ENCODE measurements around the gene CSGALNACT2. TPM values are rescaled to one million over a fixed set of nuclear protein-coding genes. Genes with fewer than 3 reads are reported as not detected.

CSGALNACT2 gene
- total and polyA plus RNA-seq, 2 experiments from 2014 or later, result 7.7 to 13.9 TPM

DNA sequence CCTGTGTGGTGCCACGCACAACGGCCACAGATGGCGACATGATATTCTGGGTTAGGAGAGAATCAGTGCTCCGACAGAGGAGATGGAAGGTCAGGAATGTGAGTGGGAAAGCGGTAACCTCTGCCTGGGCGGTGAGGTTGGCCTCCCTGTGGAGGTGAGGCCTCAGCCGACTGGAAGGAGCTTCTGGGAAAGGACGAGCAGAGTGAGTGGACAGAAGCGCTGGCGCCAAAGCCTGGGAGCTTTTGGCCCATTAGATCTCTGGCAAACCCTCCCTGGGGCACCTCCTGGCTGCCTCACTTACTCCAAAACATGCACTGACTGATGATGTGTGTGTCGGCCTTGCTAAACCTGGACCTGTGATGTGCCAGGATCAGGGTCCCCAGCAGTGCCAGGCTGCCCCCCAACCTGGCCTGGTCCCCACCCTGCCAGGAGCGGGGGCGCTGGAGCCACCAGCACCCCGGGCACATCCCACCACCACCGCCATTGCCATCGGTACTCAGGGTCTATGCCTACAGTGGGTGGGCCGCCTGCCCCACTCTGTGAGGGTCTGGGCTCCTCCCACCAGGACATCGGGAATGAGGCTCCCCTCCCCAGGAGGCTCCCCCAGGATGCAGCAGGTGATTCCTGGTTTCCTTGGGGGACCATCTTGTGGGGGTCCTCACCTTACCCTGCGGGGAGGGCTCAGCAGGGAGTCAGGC, 77.7 kb downstream of the CSGALNACT2 start:
- Histone ChIP-seq H3K79me2 (no peaks in the 10 kb centered on the region), H3K36me3 (replicated peaks; ENCODE audit: insufficient read depth, low read depth) (no peaks in the 10 kb centered on the region), H3K27me3 (no peaks in the 10 kb centered on the region), H3K4me1 (ENCODE audit: insufficient read depth) (no peaks in the 10 kb centered on the region), H3K27ac (no peak overlapping the region), H4K20me1 (ENCODE audit: insufficient read depth, poor library complexity, severe bottlenecking) (no peaks in the 10 kb centered on the region), H3K4me3 (no peak overlapping the region), H2AFZ (no peak overlapping the region), H3K9me2 (replicated peaks; ENCODE audit: insufficient read depth) (no peaks in the 10 kb centered on the region), H3K4me2 (no peak overlapping the region), H3K9me3 (ENCODE audit: low read depth) (no peaks in the 10 kb centered on the region)
- WGBS (ENCODE audit: low lambda C conversion rate, missing lambda C conversion rate), result 89% methylated on average over 19 of the region's 19 CpGs
- DNase-seq (ENCODE audit: low spot score), result no peak
- TF ChIP-seq EZH2phosphoT487 (IDR thresholded peaks at IDR 0.05; ENCODE audit: low read depth, severe bottlenecking, unreplicated experiment) (no peak), EZH2 (IDR thresholded peaks at IDR 0.05; ENCODE audit: borderline replicate concordance) (no peak)
- TF ChIP-seq, protein P1, sequence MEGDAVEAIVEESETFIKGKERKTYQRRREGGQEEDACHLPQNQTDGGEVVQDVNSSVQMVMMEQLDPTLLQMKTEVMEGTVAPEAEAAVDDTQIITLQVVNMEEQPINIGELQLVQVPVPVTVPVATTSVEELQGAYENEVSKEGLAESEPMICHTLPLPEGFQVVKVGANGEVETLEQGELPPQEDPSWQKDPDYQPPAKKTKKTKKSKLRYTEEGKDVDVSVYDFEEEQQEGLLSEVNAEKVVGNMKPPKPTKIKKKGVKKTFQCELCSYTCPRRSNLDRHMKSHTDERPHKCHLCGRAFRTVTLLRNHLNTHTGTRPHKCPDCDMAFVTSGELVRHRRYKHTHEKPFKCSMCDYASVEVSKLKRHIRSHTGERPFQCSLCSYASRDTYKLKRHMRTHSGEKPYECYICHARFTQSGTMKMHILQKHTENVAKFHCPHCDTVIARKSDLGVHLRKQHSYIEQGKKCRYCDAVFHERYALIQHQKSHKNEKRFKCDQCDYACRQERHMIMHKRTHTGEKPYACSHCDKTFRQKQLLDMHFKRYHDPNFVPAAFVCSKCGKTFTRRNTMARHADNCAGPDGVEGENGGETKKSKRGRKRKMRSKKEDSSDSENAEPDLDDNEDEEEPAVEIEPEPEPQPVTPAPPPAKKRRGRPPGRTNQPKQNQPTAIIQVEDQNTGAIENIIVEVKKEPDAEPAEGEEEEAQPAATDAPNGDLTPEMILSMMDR (IDR thresholded peaks at IDR 0.05; ENCODE audit: poor library complexity), result no peak

DNA sequence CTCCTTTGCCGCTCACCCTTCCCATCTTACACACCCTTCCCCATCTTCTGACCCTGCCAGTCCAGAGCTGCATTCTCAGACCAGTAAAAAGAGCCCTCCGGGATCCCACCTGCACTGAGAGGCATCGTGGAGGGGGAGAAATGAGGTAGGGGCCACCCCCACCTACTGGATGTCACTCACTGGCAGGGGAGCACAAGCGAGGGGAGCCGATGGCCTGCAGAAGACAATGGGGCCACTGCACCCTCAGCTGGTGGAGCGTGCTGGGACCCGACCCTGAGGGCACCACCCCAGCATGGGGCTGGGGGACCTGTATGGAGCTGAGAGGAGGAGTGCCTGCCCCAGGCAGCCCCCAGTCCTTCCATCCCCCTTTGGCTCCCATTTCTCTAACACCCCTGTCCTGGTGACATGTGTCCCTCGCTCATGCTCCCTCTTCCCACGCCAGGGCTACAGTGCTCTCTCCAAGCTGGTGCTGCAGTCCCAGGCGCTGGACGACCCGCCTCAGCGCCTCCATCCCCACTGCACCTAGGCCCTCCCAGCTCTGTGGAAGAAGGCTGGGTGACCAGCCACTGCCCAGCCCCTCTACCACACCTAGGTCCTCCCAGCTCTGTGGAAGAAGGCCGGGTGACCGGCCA, 78.8 kb downstream of the CSGALNACT2 start:
- TF ChIP-seq EZH2 (IDR thresholded peaks at IDR 0.05; ENCODE audit: borderline replicate concordance), result no peak
- TF ChIP-seq, protein P1 (IDR thresholded peaks at IDR 0.05; ENCODE audit: poor library complexity), result no peak
- TF ChIP-seq EZH2phosphoT487 (IDR thresholded peaks at IDR 0.05; ENCODE audit: low read depth, severe bottlenecking, unreplicated experiment), result no peak
- no peaks in the 10 kb centered on the region for H3K27me3 ChIP-seq
- WGBS (ENCODE audit: low lambda C conversion rate, missing lambda C conversion rate), result 93% methylated on average over 14 of the region's 15 CpGs
- H3K9me2 ChIP-seq (replicated peaks; ENCODE audit: insufficient read depth), result no peaks in the 10 kb centered on the region
- DNase-seq (ENCODE audit: low spot score), result no peak
- H3K27ac ChIP-seq, result no peak overlapping the region
- H2AFZ ChIP-seq, result no peak overlapping the region
- no peaks in the 10 kb centered on the region for H3K79me2 ChIP-seq
- H3K36me3 ChIP-seq (replicated peaks; ENCODE audit: insufficient read depth, low read depth), result no peaks in the 10 kb centered on the region
- no peaks in the 10 kb centered on the region for H3K9me3 ChIP-seq (ENCODE audit: low read depth)
- no peaks in the 10 kb centered on the region for H4K20me1 ChIP-seq (ENCODE audit: insufficient read depth, poor library complexity, severe bottlenecking)
- H3K4me1 ChIP-seq (ENCODE audit: insufficient read depth), result no peaks in the 10 kb centered on the region
- H3K4me3 ChIP-seq, result no peak overlapping the region
- H3K4me2 ChIP-seq, result no peak overlapping the region

DNA sequence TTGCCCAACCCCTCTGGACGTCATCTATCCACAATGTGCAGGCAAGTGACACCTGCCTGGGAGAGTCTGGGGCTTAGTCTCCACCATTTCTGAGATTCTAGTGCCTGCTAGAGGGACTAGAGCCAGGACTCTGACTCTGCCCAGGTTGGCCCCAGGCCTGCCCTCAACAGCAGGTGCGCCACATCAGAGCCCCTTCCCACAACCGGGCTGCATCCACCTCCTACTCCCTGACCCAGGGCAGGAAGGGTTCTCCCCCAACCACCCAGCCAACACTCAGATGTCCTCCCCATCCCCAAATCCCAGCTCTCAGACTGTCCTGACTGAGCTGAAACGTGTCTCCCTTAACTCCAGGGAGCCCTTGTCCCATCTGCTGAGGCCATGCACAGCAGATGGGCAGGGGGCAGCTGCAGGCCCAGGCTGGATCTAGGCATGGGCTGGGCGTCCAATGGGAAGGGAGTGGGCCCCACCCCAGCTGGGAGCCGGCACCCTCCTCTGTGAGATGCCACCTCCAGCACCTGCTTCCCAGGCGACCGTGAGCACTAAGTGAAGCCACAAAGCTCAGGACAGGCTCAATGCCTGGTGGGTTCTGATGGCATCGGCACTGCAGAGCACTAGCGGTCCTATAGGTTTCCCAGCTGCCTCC, 79.4 kb downstream of the CSGALNACT2 start:
- no peaks in the 10 kb centered on the region for H3K4me1 ChIP-seq (ENCODE audit: insufficient read depth)
- no peaks in the 10 kb centered on the region for H3K79me2 ChIP-seq
- no peak overlapping the region for H3K4me2 ChIP-seq
- no peaks in the 10 kb centered on the region for H3K27me3 ChIP-seq
- H3K4me3 ChIP-seq, result no peak overlapping the region
- no peak for DNase-seq (ENCODE audit: low spot score)
- no peaks in the 10 kb centered on the region for H3K36me3 ChIP-seq (replicated peaks; ENCODE audit: insufficient read depth, low read depth)
- H3K27ac ChIP-seq, result no peak overlapping the region
- no peaks in the 10 kb centered on the region for H3K9me3 ChIP-seq (ENCODE audit: low read depth)
- no peak for TF ChIP-seq EZH2phosphoT487 (IDR thresholded peaks at IDR 0.05; ENCODE audit: low read depth, severe bottlenecking, unreplicated experiment)
- TF ChIP-seq EZH2 (IDR thresholded peaks at IDR 0.05; ENCODE audit: borderline replicate concordance), result no peak
- TF ChIP-seq, protein P1 (IDR thresholded peaks at IDR 0.05; ENCODE audit: poor library complexity), result no peak
- no peaks in the 10 kb centered on the region for H4K20me1 ChIP-seq (ENCODE audit: insufficient read depth, poor library complexity, severe bottlenecking)
- H2AFZ ChIP-seq, result no peak overlapping the region
- WGBS (ENCODE audit: low lambda C conversion rate, missing lambda C conversion rate), result 91% methylated on average over 10 of the region's 10 CpGs
- no peaks in the 10 kb centered on the region for H3K9me2 ChIP-seq (replicated peaks; ENCODE audit: insufficient read depth)
